Measurements from ENCODE around the gene OSBPL9. TPM values are rescaled to one million over a fixed set of nuclear protein-coding genes. Genes with fewer than 3 reads are reported as not detected.

Gene OSBPL9
- total and polyA plus RNA-seq, 9 of the 15 experiments (the other 6 are each of a cell fraction or from before 2014, with no cell fraction given): 43.9 to 217 (median 170) TPM

- H3K36me3 ChIP-seq (ENCODE audit: control insufficient read depth, insufficient read depth, low read length): peaks cover 3% of the 10 kb centered on the region; the same call in 1 of the 3 replicates
- peaks cover 69% of the 10 kb centered on the region for H3K79me2 ChIP-seq (ENCODE audit: control insufficient read depth, insufficient read depth, low read length)
- no peak for FAIRE-seq
- no peak overlapping the region for H3K4me3 ChIP-seq
- H2AFZ ChIP-seq (ENCODE audit: low read depth, low read length): no peak overlapping the region
- no peak overlapping the region for H3K27ac ChIP-seq (ENCODE audit: extremely low read depth, low read depth, low read length)
- intact Hi-C loops (cut with micrococcal nuclease) (no loop called here), in situ Hi-C loops (cut with MboI) (no loop called here)
- no peaks in the 10 kb centered on the region for H3K9me1 ChIP-seq (ENCODE audit: control insufficient read depth, insufficient read depth, low read length)
- BruUV-seq (replicated peaks): no TSS peak
- no peak overlapping the region for H3K4me2 ChIP-seq (ENCODE audit: insufficient read depth, low read length)
- no peaks in the 10 kb centered on the region for H3K27me3 ChIP-seq (ENCODE audit: control insufficient read depth in 2 of 2, insufficient read depth in 2 of 2, low read length in 2 of 2)
- WGBS (ENCODE audit: insufficient coverage, low coverage, missing lambda C conversion rate): 86% methylated on average over 3 of the region's 3 CpGs
- H4K20me1 ChIP-seq (replicated peaks; ENCODE audit: control insufficient read depth, insufficient read depth, low read length): peaks cover 3% of the 10 kb centered on the region; the same call in 1 of the 2 replicates
- ChIA-PET POLR2A (interaction anchor here (4.3 kb wide), 1 partner anchor 10 kb away, joined by 23 read pairs; no protein-coding TSS in a partner anchor), CTCF (ENCODE audit: low intra/inter-chr PET ratio) (no interaction called here)
- H3K4me1 ChIP-seq (replicated peaks in 1 of 2; ENCODE audit: control insufficient read depth in 2 of 2, insufficient read depth in 2 of 2, low read length in 2 of 2): peaks cover 3 to 19% of the 10 kb centered on the region in 2 experiments; a peak in 3 of 5 replicates
- H3K9me3 ChIP-seq (replicated peaks; ENCODE audit: control insufficient read depth, insufficient read depth, low read depth, low read length): no peaks in the 10 kb centered on the region
- H3K9ac ChIP-seq (ENCODE audit: insufficient read depth in 1 of 2, low read depth in 2 of 2, low read length in 2 of 2): no peak overlapping the region
- TF ChIP-seq MNT (conservative IDR thresholded peaks at IDR 0.05): no peak
- TF ChIP-seq IFI16 (CRISPR knock-in tag; IDR thresholded peaks at IDR 0.05): no peak
- TF ChIP-seq VEZF1 (CRISPR knock-in tag; IDR thresholded peaks at IDR 0.05): no peak
- no peak for ATAC-seq
- no peak for DNase-seq (ENCODE audit: extremely low read depth in 1 of 4, low spot score in 3 of 4)
These were observed 21.5 kb downstream of the OSBPL9 start for GRCh38 chr1:51638350-51638749.
